ENCODE data around the gene RBM17.

RBM17 gene

DNA sequence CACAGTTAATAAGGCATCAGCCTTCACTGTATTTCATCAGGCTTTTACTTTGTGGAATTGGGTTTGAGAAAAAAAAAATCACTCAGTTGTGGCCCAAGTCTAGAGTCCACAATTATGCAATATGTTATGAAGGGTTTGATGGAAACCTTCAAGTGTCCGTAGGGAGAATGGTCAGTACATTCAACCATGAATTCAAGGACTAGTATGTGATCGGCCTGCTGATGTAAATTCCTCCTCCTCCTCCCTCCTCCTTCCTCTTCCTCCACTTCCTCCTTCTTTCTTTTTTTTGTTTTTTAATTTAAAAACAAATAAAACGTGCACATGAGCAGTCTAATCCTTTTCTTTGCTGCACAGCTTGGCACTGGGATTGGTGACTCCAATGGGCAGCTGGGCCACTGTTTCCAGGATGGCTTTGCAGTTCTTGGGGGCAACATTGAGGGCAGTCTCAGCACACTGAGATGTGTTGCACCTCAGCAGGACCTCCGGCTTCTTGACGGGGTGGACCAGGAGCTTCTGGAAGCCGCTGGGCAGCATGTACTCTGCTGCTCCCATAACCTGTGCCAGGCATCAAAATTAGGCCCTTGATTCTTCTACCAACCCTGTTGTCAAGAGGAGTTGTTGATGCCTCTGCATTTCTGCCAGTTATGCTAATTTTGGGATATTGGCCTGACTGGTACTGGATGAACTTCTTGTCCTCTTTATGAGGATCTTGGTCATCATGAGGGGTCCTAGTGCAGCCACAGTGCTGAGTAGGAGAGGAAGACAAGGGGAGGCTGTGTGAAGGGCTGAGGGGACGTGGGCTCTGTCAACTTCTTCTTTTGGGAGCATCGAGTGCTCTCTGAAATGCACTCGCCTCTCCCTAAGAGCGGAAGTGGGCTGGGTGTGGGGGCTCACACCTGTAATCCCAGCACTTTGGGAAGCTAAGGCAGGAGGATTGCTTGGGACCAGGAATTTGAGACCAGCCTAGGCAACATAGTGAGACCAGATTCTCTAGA lies 17.4 kb upstream of the RBM17 start:
- TF ChIP-seq, protein P1, sequence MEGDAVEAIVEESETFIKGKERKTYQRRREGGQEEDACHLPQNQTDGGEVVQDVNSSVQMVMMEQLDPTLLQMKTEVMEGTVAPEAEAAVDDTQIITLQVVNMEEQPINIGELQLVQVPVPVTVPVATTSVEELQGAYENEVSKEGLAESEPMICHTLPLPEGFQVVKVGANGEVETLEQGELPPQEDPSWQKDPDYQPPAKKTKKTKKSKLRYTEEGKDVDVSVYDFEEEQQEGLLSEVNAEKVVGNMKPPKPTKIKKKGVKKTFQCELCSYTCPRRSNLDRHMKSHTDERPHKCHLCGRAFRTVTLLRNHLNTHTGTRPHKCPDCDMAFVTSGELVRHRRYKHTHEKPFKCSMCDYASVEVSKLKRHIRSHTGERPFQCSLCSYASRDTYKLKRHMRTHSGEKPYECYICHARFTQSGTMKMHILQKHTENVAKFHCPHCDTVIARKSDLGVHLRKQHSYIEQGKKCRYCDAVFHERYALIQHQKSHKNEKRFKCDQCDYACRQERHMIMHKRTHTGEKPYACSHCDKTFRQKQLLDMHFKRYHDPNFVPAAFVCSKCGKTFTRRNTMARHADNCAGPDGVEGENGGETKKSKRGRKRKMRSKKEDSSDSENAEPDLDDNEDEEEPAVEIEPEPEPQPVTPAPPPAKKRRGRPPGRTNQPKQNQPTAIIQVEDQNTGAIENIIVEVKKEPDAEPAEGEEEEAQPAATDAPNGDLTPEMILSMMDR (IDR thresholded peaks at IDR 0.05; ENCODE audit: low read depth, low read length, missing control alignments) = no peak
- no peak for DNase-seq (ENCODE audit: extremely low read depth, low read depth)
- H3K4me3 ChIP-seq (replicated peaks; ENCODE audit: low read depth, low read length) = no peak overlapping the region

DNA sequence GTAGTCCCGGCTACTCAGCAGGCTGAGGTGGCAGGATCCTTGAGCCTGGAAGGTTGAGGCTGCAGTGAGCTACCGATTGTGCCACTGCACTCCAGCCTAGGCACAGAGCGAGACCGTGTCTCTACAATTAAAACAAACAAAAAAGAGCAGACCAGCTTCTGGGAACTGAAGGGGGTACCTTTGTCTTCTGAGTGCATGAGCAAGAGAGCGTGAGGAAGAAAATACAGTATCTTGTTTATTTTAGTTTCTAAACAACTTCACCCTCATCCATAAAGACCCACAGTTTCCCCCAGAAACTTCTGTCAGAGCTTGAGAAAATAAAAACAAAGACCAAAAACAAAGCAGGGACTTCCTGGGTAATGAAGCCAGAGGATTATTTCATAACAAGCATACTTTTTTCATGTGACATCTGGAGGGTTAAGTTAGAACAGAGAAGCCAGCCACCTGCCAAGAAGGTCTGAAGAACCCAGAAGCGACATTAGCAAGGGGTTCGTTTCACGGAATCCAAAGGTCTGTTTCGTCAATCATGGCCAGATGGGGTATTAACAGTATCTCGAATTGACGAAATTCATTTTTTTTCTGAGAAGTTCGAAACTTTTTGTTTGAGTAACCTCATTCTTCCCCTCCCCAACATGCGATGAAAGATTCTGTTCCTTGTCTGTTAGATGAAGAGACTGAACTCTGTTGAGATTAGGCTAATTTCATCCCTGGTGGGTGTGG lies 16.5 kb upstream of the RBM17 start:
- H3K4me3 ChIP-seq (replicated peaks; ENCODE audit: low read depth, low read length) = no peak overlapping the region
- no peak for DNase-seq (ENCODE audit: extremely low read depth, low read depth)
- TF ChIP-seq, protein P1 (IDR thresholded peaks at IDR 0.05; ENCODE audit: low read depth, low read length, missing control alignments) = no peak

DNA sequence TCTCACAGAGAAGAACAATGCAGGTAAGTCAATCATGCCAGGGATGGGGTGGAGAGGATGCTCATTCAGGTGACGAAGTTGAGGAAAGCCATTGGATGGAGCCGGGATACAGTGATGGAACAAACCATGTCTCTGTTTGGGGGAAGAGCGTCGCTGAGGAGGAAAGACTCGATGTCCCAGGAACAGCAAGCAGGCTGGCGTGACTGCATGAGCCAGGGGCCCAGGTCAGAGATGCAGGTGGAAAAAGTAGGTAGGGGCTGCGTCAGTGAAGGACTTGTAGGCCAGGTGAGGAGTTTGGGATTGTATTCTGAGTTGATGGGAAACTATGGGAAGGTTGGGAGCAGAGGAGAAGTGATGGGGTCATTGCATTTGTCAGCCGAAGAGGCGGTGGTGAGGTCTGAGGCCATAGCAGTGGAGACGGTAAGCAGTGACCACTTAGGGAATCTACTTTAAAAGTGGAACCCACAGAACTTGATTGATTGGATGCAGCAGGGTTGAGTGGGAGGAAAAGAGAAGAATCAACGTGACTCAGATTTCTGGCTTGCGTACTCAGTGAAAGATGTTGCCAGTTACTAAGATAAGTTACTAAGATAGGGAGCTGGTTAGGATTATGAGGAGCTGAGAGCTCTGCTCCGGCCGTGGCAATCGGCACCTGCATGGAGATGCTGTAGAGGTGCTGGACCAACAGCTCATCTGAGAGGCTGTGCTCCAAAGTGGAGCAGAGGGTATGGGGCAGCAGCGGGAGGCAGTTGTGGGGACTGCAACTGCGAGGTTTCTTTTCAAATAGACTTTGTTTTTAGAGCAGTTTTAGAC lies 14.1 kb upstream of the RBM17 start:
- H3K4me3 ChIP-seq (replicated peaks; ENCODE audit: low read depth, low read length) = no peak overlapping the region
- TF ChIP-seq, protein P1 (IDR thresholded peaks at IDR 0.05; ENCODE audit: low read depth, low read length, missing control alignments) = no peak
- no peak for DNase-seq (ENCODE audit: extremely low read depth, low read depth)

DNA sequence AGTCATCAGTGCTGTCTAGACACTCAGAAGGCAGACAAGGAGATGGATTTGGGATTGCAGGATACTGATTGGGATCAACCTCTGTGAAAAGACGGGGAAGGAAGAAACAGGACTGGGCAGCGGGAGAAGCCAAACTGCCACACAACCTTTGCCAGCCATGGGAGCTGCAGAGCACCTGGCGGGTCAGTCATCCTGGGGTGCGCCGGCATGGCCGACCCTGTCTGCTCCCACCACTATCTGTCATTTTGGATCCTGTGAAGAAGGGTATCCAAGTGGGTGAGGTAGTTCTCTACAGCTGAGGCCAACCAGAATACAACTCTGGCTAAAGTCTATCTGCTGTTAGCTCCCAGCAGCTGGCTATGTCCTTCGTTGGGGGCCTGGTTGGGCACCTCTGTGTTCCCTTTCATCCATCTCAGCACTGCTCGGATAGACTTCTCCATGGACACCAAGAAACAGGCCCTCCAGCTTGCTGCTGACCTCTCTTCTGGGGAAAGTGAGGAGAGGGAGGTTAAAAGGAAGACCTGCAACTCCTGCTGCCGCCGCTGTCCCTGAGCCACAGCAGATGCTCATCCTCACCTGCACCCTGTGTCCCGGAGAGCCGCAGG lies 11.7 kb upstream of the RBM17 start:
- TF ChIP-seq, protein P1 (IDR thresholded peaks at IDR 0.05; ENCODE audit: low read depth, low read length, missing control alignments) = no peak
- no peak overlapping the region for H3K4me3 ChIP-seq (replicated peaks; ENCODE audit: low read depth, low read length)
- no peak for DNase-seq (ENCODE audit: extremely low read depth, low read depth)

DNA sequence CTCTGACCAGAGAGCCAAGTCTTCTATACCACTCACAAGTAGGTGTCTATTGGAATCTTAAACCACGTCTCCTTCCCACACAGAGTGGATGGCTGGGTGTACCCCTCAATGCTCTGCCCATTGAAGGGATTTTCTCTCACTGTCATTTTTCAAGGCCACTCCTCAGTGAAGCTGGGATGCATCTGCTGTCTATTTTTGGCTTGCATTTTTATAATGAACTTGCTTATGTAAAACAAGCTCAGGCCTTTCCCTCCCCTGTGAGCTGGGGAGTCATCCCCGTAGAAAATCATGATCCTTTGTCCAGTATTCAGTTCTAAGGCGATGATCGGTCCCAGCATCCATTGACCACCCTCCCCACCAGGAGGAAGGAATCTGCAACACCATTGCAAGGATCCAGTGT lies 9.8 kb upstream of the RBM17 start:
- TF ChIP-seq, protein P1 (IDR thresholded peaks at IDR 0.05; ENCODE audit: low read depth, low read length, missing control alignments) = no peak
- no peak overlapping the region for H3K4me3 ChIP-seq (replicated peaks; ENCODE audit: low read depth, low read length)
- no peak for DNase-seq (ENCODE audit: extremely low read depth, low read depth)

DNA sequence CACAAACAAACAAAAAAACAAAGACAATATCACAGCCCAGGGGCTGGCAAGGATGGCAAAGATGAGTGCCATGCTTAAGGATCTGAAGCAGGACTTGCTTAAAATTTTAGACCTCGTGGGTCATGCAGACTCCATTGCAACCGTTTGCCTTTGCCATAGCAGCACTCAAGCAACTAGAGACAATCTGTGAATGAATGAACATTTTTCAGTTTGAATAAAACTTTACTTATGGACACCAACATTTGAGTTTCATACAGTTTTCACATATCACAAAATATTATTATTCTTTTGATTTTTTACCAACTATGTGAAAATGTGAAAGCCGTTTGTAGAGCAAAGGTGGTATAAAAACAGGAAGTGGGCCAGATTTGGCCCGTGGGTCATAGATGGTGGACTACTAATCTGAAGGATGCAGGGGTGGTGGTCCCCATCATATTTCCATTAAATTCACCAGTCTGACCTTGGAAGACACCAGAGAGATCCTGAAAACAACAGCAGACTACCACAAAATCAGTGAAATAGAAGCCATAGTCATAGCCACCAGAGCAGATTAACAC lies 8.3 kb upstream of the RBM17 start:
- DNase-seq (ENCODE audit: extremely low read depth, low read depth) = no peak
- TF ChIP-seq, protein P1 (IDR thresholded peaks at IDR 0.05; ENCODE audit: low read depth, low read length, missing control alignments) = no peak
- no peak overlapping the region for H3K4me3 ChIP-seq (replicated peaks; ENCODE audit: low read depth, low read length)
